Measurements from ENCODE around the gene NDUFS7.

Gene NDUFS7

GRCh38 chr19:1383312-1384084 is at the start of gene NDUFS7:
Gene NDUFS7, plus strand, starts transcription at chr19:1383907. Its CDS starts 20 bp downstream, at chr19:1383927.
- TF ChIP-seq TSHZ2 (CRISPR knock-in tag; IDR thresholded peaks at IDR 0.05) (0 out of 2 replicates have a peak, but pooled peaks have one; percentile 61), ZNF8 (CRISPR knock-in tag; IDR thresholded peaks at IDR 0.05) (no peak), ZFP3 (CRISPR knock-in tag; IDR thresholded peaks at IDR 0.05) (peak; percentile 64; the same call in 1 of the 2 replicates), ESRRG (CRISPR knock-in tag; IDR thresholded peaks at IDR 0.05) (0 out of 2 replicates have a peak, but pooled peaks have one; percentile 52), TCF4 (CRISPR knock-in tag; IDR thresholded peaks at IDR 0.05; ENCODE audit: borderline replicate concordance) (no peak), CSDC2 (CRISPR knock-in tag; IDR thresholded peaks at IDR 0.05) (peak; percentile 13; the same call in 1 of the 2 replicates), POU6F1 (CRISPR knock-in tag; IDR thresholded peaks at IDR 0.05; ENCODE audit: borderline replicate concordance, low read depth) (peak; percentile 80; the same call in 1 of the 2 replicates), RARB (CRISPR knock-in tag; IDR thresholded peaks at IDR 0.05) (0 out of 2 replicates have a peak, but pooled peaks have one; percentile 60)
- ATAC-seq = peak; percentile 90

GRCh38 chr19:1336079-1336684 is 47.5 kb upstream of the NDUFS7 start:
- ATAC-seq = no peak
- TF ChIP-seq TCF4 (CRISPR knock-in tag; IDR thresholded peaks at IDR 0.05; ENCODE audit: borderline replicate concordance) = no peak
- no peak for TF ChIP-seq ZNF8 (CRISPR knock-in tag; IDR thresholded peaks at IDR 0.05)
- TF ChIP-seq, protein P1, sequence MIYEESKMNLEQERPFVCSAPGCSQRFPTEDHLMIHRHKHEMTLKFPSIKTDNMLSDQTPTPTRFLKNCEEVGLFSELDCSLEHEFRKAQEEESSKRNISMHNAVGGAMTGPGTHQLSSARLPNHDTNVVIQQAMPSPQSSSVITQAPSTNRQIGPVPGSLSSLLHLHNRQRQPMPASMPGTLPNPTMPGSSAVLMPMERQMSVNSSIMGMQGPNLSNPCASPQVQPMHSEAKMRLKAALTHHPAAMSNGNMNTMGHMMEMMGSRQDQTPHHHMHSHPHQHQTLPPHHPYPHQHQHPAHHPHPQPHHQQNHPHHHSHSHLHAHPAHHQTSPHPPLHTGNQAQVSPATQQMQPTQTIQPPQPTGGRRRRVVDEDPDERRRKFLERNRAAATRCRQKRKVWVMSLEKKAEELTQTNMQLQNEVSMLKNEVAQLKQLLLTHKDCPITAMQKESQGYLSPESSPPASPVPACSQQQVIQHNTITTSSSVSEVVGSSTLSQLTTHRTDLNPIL (CRISPR knock-in tag; IDR thresholded peaks at IDR 0.05; ENCODE audit: low read depth) = no peak

DNA sequence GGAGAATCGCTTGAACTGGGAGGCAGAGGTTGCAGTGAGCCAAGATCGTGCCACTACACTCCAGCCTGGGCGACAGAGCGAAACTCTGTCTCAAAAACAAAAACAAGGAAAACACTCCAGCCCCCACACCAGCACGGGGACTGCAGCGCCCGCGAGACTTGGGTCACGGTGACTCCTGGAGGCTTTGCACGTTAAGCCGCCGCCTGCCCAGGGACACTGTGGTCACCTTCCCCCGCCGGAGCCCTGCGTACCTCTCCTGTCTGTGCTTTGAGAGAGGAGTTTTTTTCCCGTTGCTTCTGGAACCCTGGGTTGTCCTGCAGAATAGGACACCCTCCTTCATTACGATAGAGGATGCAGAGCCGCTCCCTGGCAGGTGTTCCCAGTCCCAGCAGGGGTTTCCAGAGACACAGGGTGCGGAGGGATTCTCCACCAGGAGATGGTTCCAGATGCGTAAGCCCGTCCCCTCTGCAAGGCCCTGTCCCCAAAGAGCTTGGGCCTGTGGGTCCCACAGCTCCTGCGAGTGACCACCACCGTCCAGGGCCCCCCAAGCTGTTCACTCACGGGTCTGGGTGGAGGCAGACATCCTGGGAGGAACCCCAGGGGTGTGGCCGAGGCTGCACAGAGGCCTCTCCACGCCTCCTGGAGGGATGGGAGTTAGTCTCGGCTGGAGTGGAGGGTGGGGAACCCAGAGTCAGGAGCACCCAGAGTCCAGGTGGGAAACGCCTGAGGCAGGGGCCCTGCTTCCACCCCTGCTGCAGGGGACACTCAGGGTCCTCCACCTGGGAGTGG is 42.8 kb upstream of the NDUFS7 start:
- TF ChIP-seq ARNTL (CRISPR knock-in tag; IDR thresholded peaks at IDR 0.05; ENCODE audit: borderline replicate concordance, low read depth) (no peak), ZFP30 (CRISPR knock-in tag; IDR thresholded peaks at IDR 0.05) (no peak), OSR1 (CRISPR knock-in tag; IDR thresholded peaks at IDR 0.05) (no peak), PPARA (CRISPR knock-in tag; IDR thresholded peaks at IDR 0.05; ENCODE audit: borderline replicate concordance) (no peak), ZNF565 (CRISPR knock-in tag; conservative IDR thresholded peaks at IDR 0.05; ENCODE audit: low read depth) (no peak), CSDC2 (CRISPR knock-in tag; IDR thresholded peaks at IDR 0.05) (no peak), ISL1 (CRISPR knock-in tag; IDR thresholded peaks at IDR 0.05) (no peak), CSRNP3 (CRISPR knock-in tag; IDR thresholded peaks at IDR 0.05) (no peak), ZNF8 (CRISPR knock-in tag; IDR thresholded peaks at IDR 0.05) (no peak)
- ATAC-seq = no peak

GRCh38 chr19:1343041-1343440 is 40.7 kb upstream of the NDUFS7 start:
- ATAC-seq = no peak
- TF ChIP-seq, protein P2, sequence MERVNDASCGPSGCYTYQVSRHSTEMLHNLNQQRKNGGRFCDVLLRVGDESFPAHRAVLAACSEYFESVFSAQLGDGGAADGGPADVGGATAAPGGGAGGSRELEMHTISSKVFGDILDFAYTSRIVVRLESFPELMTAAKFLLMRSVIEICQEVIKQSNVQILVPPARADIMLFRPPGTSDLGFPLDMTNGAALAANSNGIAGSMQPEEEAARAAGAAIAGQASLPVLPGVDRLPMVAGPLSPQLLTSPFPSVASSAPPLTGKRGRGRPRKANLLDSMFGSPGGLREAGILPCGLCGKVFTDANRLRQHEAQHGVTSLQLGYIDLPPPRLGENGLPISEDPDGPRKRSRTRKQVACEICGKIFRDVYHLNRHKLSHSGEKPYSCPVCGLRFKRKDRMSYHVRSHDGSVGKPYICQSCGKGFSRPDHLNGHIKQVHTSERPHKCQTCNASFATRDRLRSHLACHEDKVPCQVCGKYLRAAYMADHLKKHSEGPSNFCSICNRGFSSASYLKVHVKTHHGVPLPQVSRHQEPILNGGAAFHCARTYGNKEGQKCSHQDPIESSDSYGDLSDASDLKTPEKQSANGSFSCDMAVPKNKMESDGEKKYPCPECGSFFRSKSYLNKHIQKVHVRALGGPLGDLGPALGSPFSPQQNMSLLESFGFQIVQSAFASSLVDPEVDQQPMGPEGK (CRISPR knock-in tag; IDR thresholded peaks at IDR 0.05; ENCODE audit: borderline replicate concordance) = no peak
- TF ChIP-seq CSDC2 (CRISPR knock-in tag; IDR thresholded peaks at IDR 0.05) = no peak
- no peak for TF ChIP-seq ISL1 (CRISPR knock-in tag; IDR thresholded peaks at IDR 0.05)
- no peak for TF ChIP-seq TCF4 (CRISPR knock-in tag; IDR thresholded peaks at IDR 0.05; ENCODE audit: borderline replicate concordance)
- no peak for TF ChIP-seq SNAI2 (CRISPR knock-in tag; IDR thresholded peaks at IDR 0.05)
- no peak for TF ChIP-seq ARNTL (CRISPR knock-in tag; IDR thresholded peaks at IDR 0.05; ENCODE audit: borderline replicate concordance, low read depth)
- TF ChIP-seq ESRRG (CRISPR knock-in tag; IDR thresholded peaks at IDR 0.05) = no peak
- TF ChIP-seq POU6F1 (CRISPR knock-in tag; IDR thresholded peaks at IDR 0.05; ENCODE audit: borderline replicate concordance, low read depth) = no peak
